Measurements from ENCODE around the gene FOXO1. TPM values are rescaled to one million over a fixed set of nuclear protein-coding genes. Genes with fewer than 3 reads are reported as not detected.
A peak's percentile ranks its signal among the peaks of the same experiment; 100 is the strongest.

FOXO1 gene
- total RNA-seq, 4 donors from 2014 or later: 117 to 250 (median 159) TPM

DNA sequence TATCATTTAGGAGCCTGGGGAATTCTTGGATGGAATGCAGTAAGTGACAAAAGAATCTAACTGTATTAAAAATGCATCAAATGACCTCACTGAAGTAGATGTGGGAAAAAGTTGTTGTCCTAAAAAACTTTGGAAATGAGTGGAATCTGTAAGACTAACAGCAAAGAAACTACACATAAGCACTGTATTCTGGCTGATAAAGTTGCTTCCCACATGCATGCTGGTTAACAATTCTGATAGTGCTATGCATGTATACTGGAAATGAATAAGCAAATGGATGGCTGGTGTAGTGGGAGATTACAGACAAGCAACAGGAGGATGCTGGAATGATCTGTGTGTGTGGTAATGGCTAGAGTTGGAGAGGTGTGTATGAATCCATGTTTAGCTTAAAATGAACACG is 138.5 kb downstream of the FOXO1 start:
- in situ Hi-C loops (cut with MboI; ENCODE audit: low sequenced_read_pairs in 4 of 4) (loop anchor here in 1 of 4 donors (25.0 kb wide), 1 partner anchor 134 kb away; the partner anchor contains the start of gene FOXO1), intact Hi-C loops (cut with DNase I; ENCODE audit: low total_unique reads) (no loop called here)
- TF ChIP-seq POLR2A (IDR thresholded peaks at IDR 0.05) (no peak), CTCF (IDR thresholded peaks at IDR 0.05 in 4 of 5, conservative IDR thresholded peaks at IDR 0.05 in 1 of 5) (no peak)
- Histone ChIP-seq H3K36me3 (no peaks in the 10 kb centered on the region), H3K4me1 (no peaks in the 10 kb centered on the region), H3K9me3 (peaks cover 0 to 8% (median 0%) of the 10 kb centered on the region in 3 donors), H3K27me3 (no peaks in the 10 kb centered on the region), H3K4me3 (no peak overlapping the region), H3K27ac (no peak overlapping the region)
- DNase-seq (no peak), ATAC-seq (no peak)

DNA sequence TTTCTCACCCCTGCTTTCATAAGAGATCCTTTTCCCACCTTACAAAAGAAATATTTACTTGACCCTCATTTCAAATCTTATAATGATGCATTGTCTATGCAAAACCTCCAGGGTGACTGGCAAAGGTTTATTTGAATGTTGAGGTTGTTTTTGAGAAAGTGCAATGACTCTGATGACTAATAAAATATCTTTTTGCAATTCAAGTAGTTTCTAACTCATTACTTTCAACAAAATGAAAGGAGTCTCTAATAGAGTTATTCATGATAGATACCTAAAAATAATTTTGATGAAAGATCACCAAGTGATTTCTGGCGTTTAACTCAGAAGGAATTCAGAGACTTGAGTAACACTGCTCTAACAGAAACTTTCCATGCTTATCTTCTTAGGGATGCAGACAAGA is 144.2 kb downstream of the FOXO1 start:
- in situ Hi-C loops (cut with MboI; ENCODE audit: low sequenced_read_pairs in 4 of 4): loop anchor here in 1 of 4 donors (25.0 kb wide), 1 partner anchor 460 kb away; no protein-coding TSS in a partner anchor
- H3K36me3 ChIP-seq: no peaks in the 10 kb centered on the region
- no peak overlapping the region for H3K4me3 ChIP-seq
- TF ChIP-seq POLR2A (IDR thresholded peaks at IDR 0.05) (no peak), CTCF (IDR thresholded peaks at IDR 0.05 in 4 of 5, conservative IDR thresholded peaks at IDR 0.05 in 1 of 5) (no peak)
- H3K27me3 ChIP-seq: no peaks in the 10 kb centered on the region
- H3K4me1 ChIP-seq: no peaks in the 10 kb centered on the region
- ATAC-seq (no peak), DNase-seq (no peak)
- no peaks in the 10 kb centered on the region for H3K9me3 ChIP-seq
- intact Hi-C loops (cut with DNase I; ENCODE audit: low total_unique reads): no loop called here
- H3K27ac ChIP-seq: no peak overlapping the region

GRCh38 chr13:40520916-40521315 is 145.5 kb downstream of the FOXO1 start:
- H3K4me3 ChIP-seq: no peak overlapping the region
- no peak overlapping the region for H3K27ac ChIP-seq
- DNase-seq (no peak), ATAC-seq (peak in 1 of 2 donors; percentile 14)
- H3K4me1 ChIP-seq: no peaks in the 10 kb centered on the region
- TF ChIP-seq POLR2A (IDR thresholded peaks at IDR 0.05) (no peak), CTCF (IDR thresholded peaks at IDR 0.05 in 4 of 5, conservative IDR thresholded peaks at IDR 0.05 in 1 of 5) (no peak)
- in situ Hi-C loops (cut with MboI; ENCODE audit: low sequenced_read_pairs in 4 of 4) (loop anchor here in 1 of 4 donors (25.0 kb wide), 1 partner anchor 459 kb away; no protein-coding TSS in a partner anchor), intact Hi-C loops (cut with DNase I; ENCODE audit: low total_unique reads) (no loop called here)
- no peaks in the 10 kb centered on the region for H3K27me3 ChIP-seq
- H3K36me3 ChIP-seq: no peaks in the 10 kb centered on the region
- H3K9me3 ChIP-seq: no peaks in the 10 kb centered on the region

DNA sequence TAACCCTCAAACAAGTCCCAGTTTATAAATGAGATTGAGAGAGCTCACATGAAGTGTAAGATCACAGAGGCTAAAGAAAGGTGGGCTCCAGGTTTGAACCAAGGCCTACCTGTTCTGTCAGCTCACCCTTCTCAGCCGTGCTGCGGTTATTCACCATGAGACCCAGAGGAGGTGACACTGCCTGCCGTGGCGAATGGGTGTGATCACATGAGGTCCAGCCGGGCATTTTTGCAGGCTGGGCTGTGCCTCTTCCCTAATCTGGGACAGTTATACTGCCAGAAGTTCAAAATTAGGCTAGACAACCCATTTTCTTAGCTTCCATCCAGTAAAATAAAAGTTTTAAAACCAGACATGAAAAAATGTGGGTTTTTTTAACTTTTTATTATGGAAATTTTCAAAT is 146.8 kb downstream of the FOXO1 start:
- H3K9me3 ChIP-seq: no peaks in the 10 kb centered on the region
- no peak overlapping the region for H3K4me3 ChIP-seq
- TF ChIP-seq POLR2A (IDR thresholded peaks at IDR 0.05): no peak
- TF ChIP-seq CTCF (IDR thresholded peaks at IDR 0.05 in 4 of 5, conservative IDR thresholded peaks at IDR 0.05 in 1 of 5): no peak
- H3K4me1 ChIP-seq: no peaks in the 10 kb centered on the region
- ATAC-seq (no peak), DNase-seq (no peak)
- intact Hi-C loops (cut with DNase I; ENCODE audit: low total_unique reads): no loop called here
- no peaks in the 10 kb centered on the region for H3K36me3 ChIP-seq
- no peaks in the 10 kb centered on the region for H3K27me3 ChIP-seq
- H3K27ac ChIP-seq: no peak overlapping the region
- in situ Hi-C loops (cut with MboI; ENCODE audit: low sequenced_read_pairs in 4 of 4): loop anchor here in 1 of 4 donors (25.0 kb wide), 1 partner anchor 457 kb away; no protein-coding TSS in a partner anchor

DNA sequence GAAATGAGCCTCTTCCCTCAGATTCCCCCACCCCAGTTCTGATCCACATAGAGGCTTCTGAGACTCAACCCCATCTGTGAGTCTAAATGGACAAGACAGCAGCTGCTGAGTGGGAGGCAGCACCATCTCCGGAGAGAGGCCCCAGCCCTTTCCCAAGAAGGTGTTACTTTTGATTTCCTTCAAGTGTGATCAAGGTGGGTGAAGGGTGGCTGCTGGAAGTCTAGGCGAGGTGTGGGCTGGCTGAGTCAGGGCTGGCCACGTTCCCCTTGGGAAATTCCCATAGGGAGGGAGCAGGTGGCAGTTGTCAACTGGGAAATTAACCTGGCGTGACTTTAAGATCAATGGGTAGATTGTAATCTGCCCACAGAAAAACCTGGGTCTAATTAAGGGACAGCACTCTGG is 148.0 kb downstream of the FOXO1 start:
- no peaks in the 10 kb centered on the region for H3K36me3 ChIP-seq
- DNase-seq (no peak), ATAC-seq (no peak)

More for the DNA sequence above, 148.0 kb downstream of the FOXO1 start:
- intact Hi-C loops (cut with DNase I; ENCODE audit: low total_unique reads) (no loop called here), in situ Hi-C loops (cut with MboI; ENCODE audit: low sequenced_read_pairs in 4 of 4) (loop anchor here in 1 of 4 donors (25.0 kb wide), 1 partner anchor 456 kb away; no protein-coding TSS in a partner anchor)
- Histone ChIP-seq H3K9me3 (no peaks in the 10 kb centered on the region), H3K27ac (no peak overlapping the region), H3K27me3 (no peaks in the 10 kb centered on the region), H3K4me3 (no peak overlapping the region), H3K4me1 (no peaks in the 10 kb centered on the region)
- no peak for TF ChIP-seq POLR2A (IDR thresholded peaks at IDR 0.05)
- no peak for TF ChIP-seq CTCF (IDR thresholded peaks at IDR 0.05 in 4 of 5, conservative IDR thresholded peaks at IDR 0.05 in 1 of 5)

Data from gastrocnemius medialis (tissue), 4 donors.